ENCODE data around the gene RXRA. TPM values are rescaled to one million over a fixed set of nuclear protein-coding genes. Genes with fewer than 3 reads are reported as not detected.

The RXRA gene
- total and polyA plus RNA-seq, 2 of the 4 experiments (the other 2 are of a cell fraction): 7.5 to 17.9 TPM

DNA sequence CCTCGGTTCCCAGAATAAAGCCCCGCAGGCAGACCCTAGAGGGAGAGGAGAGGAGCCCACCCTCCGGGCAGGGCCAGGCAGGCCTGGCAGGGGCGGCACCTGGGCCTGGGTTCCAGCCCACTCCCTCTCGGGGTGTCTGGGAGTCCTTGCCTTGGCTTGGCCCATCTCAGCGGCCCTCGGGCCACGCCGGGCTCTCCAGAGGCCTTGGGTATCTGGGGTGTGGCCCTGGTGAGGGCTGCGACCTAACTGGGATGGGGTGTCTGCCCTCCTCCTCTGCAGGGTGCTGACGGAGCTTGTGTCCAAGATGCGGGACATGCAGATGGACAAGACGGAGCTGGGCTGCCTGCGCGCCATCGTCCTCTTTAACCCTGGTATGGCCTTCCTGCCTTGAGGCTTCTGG, 105.4 kb downstream of the RXRA start:
- Histone ChIP-seq H2AFZ (replicated peaks; ENCODE audit: low read length, poor library complexity) (no peak overlapping the region), H4K5ac (ENCODE audit: low read depth, low read length) (no peak overlapping the region), H2BK20ac (ENCODE audit: low read depth, low read length) (no peak overlapping the region), H3K4me2 (ENCODE audit: low read depth, low read length) (no peak overlapping the region), H3K14ac (replicated peaks; ENCODE audit: low read depth, low read length) (no peak overlapping the region), H3K79me1 (ENCODE audit: low read depth in 1 of 2, low read length in 2 of 2) (peaks cover 3 to 9% of the 10 kb centered on the region in 2 experiments; a peak in 2 of 4 replicates), H2BK15ac (ENCODE audit: low read depth, low read length) (no peak overlapping the region), H3K4ac (ENCODE audit: low read depth, low read length) (no peak overlapping the region), H3K9ac (ENCODE audit: low read depth, low read length) (no peak overlapping the region), H4K91ac (ENCODE audit: insufficient read depth, low read depth, low read length) (no peak overlapping the region), H3K4me1 (ENCODE audit: control insufficient read depth, insufficient read depth, low read length) (peaks cover 24% of the 10 kb centered on the region), H4K20me1 (ENCODE audit: insufficient read depth, low read length) (peaks cover 25% of the 10 kb centered on the region), H3K27me3 (ENCODE audit: control insufficient read depth, insufficient read depth, low read length) (no peaks in the 10 kb centered on the region), H3K9me3 (ENCODE audit: control insufficient read depth, insufficient read depth, low read length) (no peaks in the 10 kb centered on the region), H4K8ac (ENCODE audit: low read depth in 2 of 2, low read length in 2 of 2) (no peak overlapping the region), H2BK5ac (ENCODE audit: low read depth, low read length, poor library complexity, severe bottlenecking) (no peak overlapping the region), H3K9me1 (ENCODE audit: insufficient read depth, low read length) (no peaks in the 10 kb centered on the region; the same call in 1 of the 2 replicates), H2AK5ac (ENCODE audit: low read depth, low read length) (no peak overlapping the region; the same call in 1 of the 2 replicates), H3K4me3 (ENCODE audit: insufficient read depth, low read depth, low read length) (no peak overlapping the region), H3K18ac (ENCODE audit: low read depth, low read length) (no peak overlapping the region), H3K56ac (ENCODE audit: extremely low read depth, insufficient read depth, low read length) (no peak overlapping the region), H3K27ac (ENCODE audit: insufficient read depth, low read length) (no peak overlapping the region), H3K23ac (ENCODE audit: low read depth, low read length) (no peak overlapping the region), H2BK120ac (ENCODE audit: low read depth, low read length) (no peak overlapping the region), H3K36me3 (ENCODE audit: control insufficient read depth, insufficient read depth, low read length) (peaks cover 37% of the 10 kb centered on the region; the same call in 1 of the 2 replicates), H2AK9ac (replicated peaks; ENCODE audit: low read depth, low read length, poor library complexity) (peak overlapping the region; percentile 70)
- no TSS peak for BruUV-seq (replicated peaks)
- ChIA-PET POLR2A (ENCODE audit: unreplicated experiment) (no interaction called here), CTCF (no interaction called here)
- no peak for TF ChIP-seq BHLHE40 (IDR thresholded peaks at IDR 0.05; ENCODE audit: low read depth, low read length)
- TF ChIP-seq FOS (IDR thresholded peaks at IDR 0.05; ENCODE audit: low read depth, low read length): no peak
- TF ChIP-seq MAFK (IDR thresholded peaks at IDR 0.05; ENCODE audit: low read depth, low read length): no peak
- TF ChIP-seq, protein P1, sequence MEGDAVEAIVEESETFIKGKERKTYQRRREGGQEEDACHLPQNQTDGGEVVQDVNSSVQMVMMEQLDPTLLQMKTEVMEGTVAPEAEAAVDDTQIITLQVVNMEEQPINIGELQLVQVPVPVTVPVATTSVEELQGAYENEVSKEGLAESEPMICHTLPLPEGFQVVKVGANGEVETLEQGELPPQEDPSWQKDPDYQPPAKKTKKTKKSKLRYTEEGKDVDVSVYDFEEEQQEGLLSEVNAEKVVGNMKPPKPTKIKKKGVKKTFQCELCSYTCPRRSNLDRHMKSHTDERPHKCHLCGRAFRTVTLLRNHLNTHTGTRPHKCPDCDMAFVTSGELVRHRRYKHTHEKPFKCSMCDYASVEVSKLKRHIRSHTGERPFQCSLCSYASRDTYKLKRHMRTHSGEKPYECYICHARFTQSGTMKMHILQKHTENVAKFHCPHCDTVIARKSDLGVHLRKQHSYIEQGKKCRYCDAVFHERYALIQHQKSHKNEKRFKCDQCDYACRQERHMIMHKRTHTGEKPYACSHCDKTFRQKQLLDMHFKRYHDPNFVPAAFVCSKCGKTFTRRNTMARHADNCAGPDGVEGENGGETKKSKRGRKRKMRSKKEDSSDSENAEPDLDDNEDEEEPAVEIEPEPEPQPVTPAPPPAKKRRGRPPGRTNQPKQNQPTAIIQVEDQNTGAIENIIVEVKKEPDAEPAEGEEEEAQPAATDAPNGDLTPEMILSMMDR (conservative IDR thresholded peaks at IDR 0.05; ENCODE audit: low read depth, low read length): no peak
- intact Hi-C loops (cut with micrococcal nuclease) (no loop called here), dilution Hi-C loops (cut with HindIII; ENCODE audit: low sequenced_read_pairs, unreplicated experiment) (no loop called here), in situ Hi-C loops (cut with MboI; ENCODE audit: low sequenced_read_pairs) (no loop called here)
- WGBS, 2 experiments (ENCODE audit: extremely low coverage in 2 of 2, insufficient read length in 1 of 2): 80% methylated on average over 7 of the region's 16 CpGs; no CpG with 5 or more reads in 1 of the 2 experiments
- ATAC-seq (ENCODE audit: low read depth) (no peak), DNase-seq (no peak)
